ENCODE data around the gene TRIM49.
"Not testable (repeated sequence)": the region's sequence is repeated elsewhere in the genome, so short reads cannot be mapped to it uniquely, and the experiment has no call there.

- TF ChIP-seq EZH2 (IDR thresholded peaks at IDR 0.05; ENCODE audit: borderline replicate concordance); CTCF (IDR thresholded peaks at IDR 0.05; ENCODE audit: poor library complexity); EZH2phosphoT487 (IDR thresholded peaks at IDR 0.05; ENCODE audit: low read depth, severe bottlenecking, unreplicated experiment): not testable (repeated sequence)
Measured at GRCh38 chr11:89787506-89788063, 20.8 kb downstream of the TRIM49 start.
